Muscle layer of colon (tissue), 2 donors: ENCODE measurements around the gene SOWAHA.

ENCODE experiments used
- H3K27ac ChIP-seq: one replicate; pipeline ENCODE4 v1.7.0; 2013; ENCODE audit warnings: low read depth, mild to moderate bottlenecking, low read length, moderate library complexity
- H3K27me3 ChIP-seq, 2 donors: one replicate each; pipeline ENCODE4 v1.7.0; 2013; ENCODE audit warnings: low read length in 2 of 2, mild to moderate bottlenecking in 2 of 2; ENCODE audit not compliant: insufficient read depth in 2 of 2, control insufficient read depth in 1 of 2
- H3K36me3 ChIP-seq: one replicate; pipeline ENCODE4 v1.7.0; 2013; ENCODE audit warnings: mild to moderate bottlenecking, low read length; ENCODE audit not compliant: insufficient read depth
- H3K4me1 ChIP-seq: one replicate; pipeline ENCODE4 v1.7.0; 2013; ENCODE audit warnings: mild to moderate bottlenecking, low read length; ENCODE audit not compliant: insufficient read depth
- H3K4me3 ChIP-seq, 2 donors: one replicate each; pipeline ENCODE4 v1.7.0; 2013; ENCODE audit warnings: low read length in 2 of 2, low read depth in 1 of 2, mild to moderate bottlenecking in 1 of 2, moderate library complexity in 1 of 2
- H3K9ac ChIP-seq: one replicate; pipeline ENCODE4 v1.7.0; 2013; ENCODE audit warnings: low read length
- H3K9me3 ChIP-seq: one replicate; pipeline ENCODE4 v1.7.0; 2013; ENCODE audit warnings: mild to moderate bottlenecking, low read length
- donor health status: abdominal sarcoma.
- donor health status: Adenocarcinoma of cecum.

The SOWAHA gene

DNA sequence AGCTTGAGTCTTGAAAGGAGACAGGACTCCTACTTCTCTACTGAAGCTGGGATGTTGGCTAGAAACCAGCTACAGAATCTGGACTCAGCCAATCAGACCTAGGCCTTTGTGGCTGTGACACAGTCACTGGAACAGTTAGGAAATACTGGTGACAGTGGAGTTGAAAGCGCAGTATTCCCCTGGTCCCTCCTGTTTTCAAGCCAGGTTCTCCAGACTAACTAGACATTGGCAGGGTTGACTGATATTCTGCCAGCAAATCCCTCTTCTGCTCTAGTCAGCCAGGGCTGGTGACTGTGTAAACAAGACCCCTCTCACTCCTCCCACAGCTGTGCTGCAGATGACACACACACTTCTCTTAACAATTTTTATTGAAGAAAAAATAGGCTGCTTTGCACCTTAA, 8.7 kb downstream of the SOWAHA start:
- Histone ChIP-seq H3K9me3 (no peaks in the 10 kb centered on the region), H3K9ac (no peak overlapping the region), H3K4me3 (no peak overlapping the region), H3K27ac (no peak overlapping the region), H3K27me3 (peaks cover 5 to 26% of the 10 kb centered on the region in 2 donors), H3K36me3 (no peaks in the 10 kb centered on the region), H3K4me1 (peaks cover 10% of the 10 kb centered on the region)

GRCh38 chr5:132822650-132823480, 9.8 kb downstream of the SOWAHA start:
- Histone ChIP-seq H3K9ac (no peak overlapping the region), H3K27ac (no peak overlapping the region), H3K27me3 (peaks cover 5 to 27% of the 10 kb centered on the region in 2 donors), H3K9me3 (no peaks in the 10 kb centered on the region), H3K36me3 (no peaks in the 10 kb centered on the region), H3K4me1 (peaks cover 10% of the 10 kb centered on the region), H3K4me3 (no peak overlapping the region)

DNA sequence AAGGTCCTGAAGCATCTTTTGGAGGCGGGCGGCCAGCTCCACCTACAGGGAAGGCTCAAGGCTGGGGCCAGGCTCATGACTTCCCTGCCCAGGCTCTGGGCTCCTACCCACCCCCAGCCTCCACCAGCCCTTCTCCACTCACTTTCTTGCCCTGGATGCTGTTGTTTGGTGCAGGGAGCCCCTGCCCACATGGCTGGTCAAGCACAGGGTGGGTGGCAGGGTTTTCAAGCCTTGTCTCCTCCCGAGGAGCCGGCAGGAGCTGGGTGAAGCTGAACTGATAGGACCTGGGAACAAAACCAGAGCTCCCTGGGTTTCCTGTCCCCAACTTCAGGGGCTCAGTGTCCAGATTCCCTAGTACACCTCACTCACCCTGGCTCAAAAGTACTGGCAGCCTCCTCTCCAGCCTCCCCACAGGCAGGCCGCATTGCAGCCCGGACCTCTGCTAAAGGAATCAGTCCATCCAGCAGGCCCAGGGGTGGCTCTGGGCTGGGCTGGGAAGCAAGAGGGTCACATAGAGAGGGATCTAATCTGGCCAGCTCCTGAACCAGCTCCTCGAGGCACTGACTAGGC, 10.5 kb downstream of the SOWAHA start:
- Histone ChIP-seq H3K27ac (no peak overlapping the region), H3K27me3 (peaks cover 5 to 27% of the 10 kb centered on the region in 2 donors), H3K36me3 (no peaks in the 10 kb centered on the region), H3K9ac (no peak overlapping the region), H3K4me1 (peaks cover 10% of the 10 kb centered on the region), H3K4me3 (no peak overlapping the region), H3K9me3 (no peaks in the 10 kb centered on the region)

- peaks cover 10% of the 10 kb centered on the region for H3K4me1 ChIP-seq
Measured at GRCh38 chr5:132824426-132824825, 11.3 kb downstream of the SOWAHA start.

DNA sequence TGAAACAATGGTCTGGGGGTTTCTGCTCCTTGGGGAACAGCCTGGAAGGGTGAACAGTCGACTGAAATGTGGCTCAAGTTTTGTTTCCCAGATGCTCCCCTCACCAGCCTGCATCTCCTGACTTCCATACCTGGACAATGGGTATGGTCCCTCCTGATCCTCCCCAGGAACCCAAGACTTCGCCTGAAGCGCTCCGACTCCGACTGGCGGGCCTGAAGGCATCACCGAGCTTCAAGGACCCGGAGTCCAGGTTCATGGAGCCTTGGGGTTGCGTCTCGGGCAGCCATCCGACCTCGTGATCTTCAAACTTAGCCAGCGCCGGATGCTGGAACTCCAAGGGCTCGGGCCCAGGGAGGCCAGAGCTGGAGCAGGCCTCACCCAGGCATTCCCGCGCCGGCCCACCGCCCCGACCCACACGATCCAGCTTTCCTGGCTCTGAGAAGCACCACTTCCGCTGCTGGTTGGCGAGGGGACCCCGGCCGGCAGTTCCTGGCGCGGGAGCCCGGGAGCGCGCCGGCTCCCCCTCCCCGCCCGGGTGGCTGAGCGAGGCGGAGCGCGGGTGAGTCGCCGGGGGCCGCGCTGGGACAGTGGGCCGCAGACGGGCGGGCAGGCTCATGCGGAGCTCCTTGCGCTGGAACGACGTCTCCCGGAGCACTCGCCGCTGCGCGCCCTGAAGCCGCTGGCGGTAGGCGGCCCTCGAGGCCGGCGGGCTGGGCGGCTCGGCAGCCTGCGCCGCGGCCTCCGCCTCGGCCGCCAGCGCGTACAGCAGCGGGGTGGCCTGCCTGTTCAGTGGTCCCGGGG, 12.1 kb downstream of the SOWAHA start:
- H3K27me3 ChIP-seq = peaks cover 5 to 23% of the 10 kb centered on the region in 2 donors

More at GRCh38 chr5:132824426-132824825, 11.3 kb downstream of the SOWAHA start:
- H3K27me3 ChIP-seq = peaks cover 5 to 31% of the 10 kb centered on the region in 2 donors
- H3K36me3 ChIP-seq = no peaks in the 10 kb centered on the region
- H3K4me3 ChIP-seq = no peak overlapping the region
- no peaks in the 10 kb centered on the region for H3K9me3 ChIP-seq
- H3K9ac ChIP-seq = no peak overlapping the region
- no peak overlapping the region for H3K27ac ChIP-seq

DNA sequence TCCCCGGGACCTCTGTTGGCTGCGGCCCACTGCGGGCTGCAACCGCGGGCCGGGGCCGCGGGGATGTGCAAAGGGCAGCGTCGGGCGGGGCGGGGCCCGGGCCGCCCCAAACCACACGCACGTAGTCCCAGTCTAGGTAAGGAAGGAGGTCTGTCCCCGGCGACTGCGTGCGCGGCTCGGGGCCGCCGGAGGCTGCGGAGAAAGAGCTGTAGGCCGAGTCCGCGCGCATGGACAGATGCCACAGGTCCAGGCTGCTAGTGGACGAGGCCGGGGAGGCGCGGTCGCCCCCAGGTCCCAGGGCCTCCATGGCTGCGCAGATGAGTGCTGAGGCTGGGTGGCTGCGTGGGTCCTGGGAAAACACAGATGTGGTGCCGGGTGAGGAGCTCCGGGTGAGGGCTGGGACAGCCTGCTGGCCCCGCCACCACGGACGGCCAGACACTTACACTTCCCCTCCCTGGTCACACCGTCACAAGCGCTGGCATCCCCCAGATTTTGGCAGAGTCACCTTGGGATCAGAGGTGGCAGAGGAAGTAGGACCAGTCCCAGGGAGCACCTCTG, 12.8 kb downstream of the SOWAHA start:
- H3K9me3 ChIP-seq = no peaks in the 10 kb centered on the region
- peaks cover 4 to 23% of the 10 kb centered on the region in 2 donors for H3K27me3 ChIP-seq
- peaks cover 4% of the 10 kb centered on the region for H3K4me1 ChIP-seq
- H3K27ac ChIP-seq = no peak overlapping the region
- H3K36me3 ChIP-seq = no peaks in the 10 kb centered on the region
- H3K4me3 ChIP-seq = no peak overlapping the region
- H3K9ac ChIP-seq = no peak overlapping the region

More for the DNA sequence above, 12.1 kb downstream of the SOWAHA start:
- Histone ChIP-seq H3K36me3 (no peaks in the 10 kb centered on the region), H3K4me1 (peaks cover 6% of the 10 kb centered on the region), H3K4me3 (no peak overlapping the region), H3K27ac (no peak overlapping the region), H3K9ac (no peak overlapping the region), H3K9me3 (no peaks in the 10 kb centered on the region)

- Histone ChIP-seq H3K4me3 (no peak overlapping the region), H3K36me3 (no peaks in the 10 kb centered on the region), H3K9ac (no peak overlapping the region), H3K4me1 (peaks cover 9% of the 10 kb centered on the region), H3K9me3 (no peaks in the 10 kb centered on the region), H3K27me3 (peaks cover 0 to 23% of the 10 kb centered on the region in 2 donors), H3K27ac (no peak overlapping the region)
Measured at GRCh38 chr5:132826424-132827082, 13.5 kb downstream of the SOWAHA start.

GRCh38 chr5:132827943-132828673, 15.0 kb downstream of the SOWAHA start:
- Histone ChIP-seq H3K9me3 (no peaks in the 10 kb centered on the region), H3K27me3 (peaks cover 0 to 20% of the 10 kb centered on the region in 2 donors), H3K4me3 (no peak overlapping the region), H3K9ac (no peak overlapping the region), H3K36me3 (no peaks in the 10 kb centered on the region), H3K27ac (no peak overlapping the region), H3K4me1 (peaks cover 5% of the 10 kb centered on the region)

GRCh38 chr5:132828846-132829494, 15.9 kb downstream of the SOWAHA start:
- no peak overlapping the region for H3K9ac ChIP-seq
- no peak overlapping the region for H3K27ac ChIP-seq
- H3K4me3 ChIP-seq = peak overlapping the region in 1 of 2 donors; percentile 59
- H3K9me3 ChIP-seq = no peaks in the 10 kb centered on the region
- H3K4me1 ChIP-seq = peaks cover 5% of the 10 kb centered on the region
- H3K36me3 ChIP-seq = no peaks in the 10 kb centered on the region
- peaks cover 0 to 16% of the 10 kb centered on the region in 2 donors for H3K27me3 ChIP-seq
